Activated naive CD8-positive, alpha-beta T cell treated with anti-CD3 and anti-CD28 coated beads, Interleukin-2, amount 50 U/mL, for 24 hours (primary cell): ENCODE results near the gene TARM1.

Experiments
- ATAC-seq: fragments of 150-1000 bp; cut with Tn5 transposase; one replicate; pipeline ENCODE4 v1.10.0; 2021
- DNase-seq: peaks from one replicate; pipeline ENCODE4 v3.0.0; 2021
- H3K27ac Mint-ChIP-seq: one replicate; pipeline ENCODE4 v1.8.0; 2021; ENCODE audit warnings: mild to moderate bottlenecking, mixed read lengths
- H3K27me3 Mint-ChIP-seq: one replicate; pipeline ENCODE4 v1.8.0; 2021; ENCODE audit warnings: mixed read lengths
- H3K36me3 Mint-ChIP-seq: one replicate; pipeline ENCODE4 v1.8.0; 2021; ENCODE audit warnings: low read depth, mixed read lengths
- H3K4me1 Mint-ChIP-seq: one replicate; pipeline ENCODE4 v1.8.0; 2021; ENCODE audit warnings: mixed read lengths
- H3K4me3 Mint-ChIP-seq: one replicate; pipeline ENCODE4 v1.8.0; 2021; ENCODE audit warnings: mild to moderate bottlenecking, moderate library complexity, mixed read lengths
- H3K9me3 Mint-ChIP-seq: one replicate; pipeline ENCODE4 v1.8.0; 2021; ENCODE audit warnings: mixed read lengths

Gene TARM1

DNA sequence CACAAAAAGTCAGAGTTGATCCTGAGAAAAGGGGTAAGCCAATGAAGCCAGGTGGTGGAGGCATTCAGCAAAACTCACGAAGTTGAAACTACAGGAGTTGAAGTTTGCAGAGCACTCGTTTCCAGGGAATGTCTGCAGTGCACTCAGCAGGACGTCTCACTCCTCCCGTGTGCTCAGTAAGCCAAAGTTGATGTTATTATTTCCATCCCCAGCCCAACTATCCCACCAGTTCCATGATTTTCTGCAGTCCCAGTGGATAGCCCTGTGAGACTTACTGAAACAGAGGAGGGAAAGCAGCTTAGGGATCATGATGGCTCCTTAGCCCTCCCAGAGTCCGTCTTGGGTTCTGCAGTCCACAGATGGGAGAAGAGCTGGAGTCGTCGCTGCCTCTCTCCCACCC, at the start of gene TARM1:
TSS of gene TARM1 (minus strand) at position 334 of the 400 bp plus-strand sequence. CDS start at position 309, 25 bp downstream.
- no peak for ATAC-seq
- no peak for DNase-seq
- peaks cover 7% of the 10 kb centered on the region for H3K9me3 Mint-ChIP-seq
- H3K27me3 Mint-ChIP-seq: peaks cover 4% of the 10 kb centered on the region
- H3K4me1 Mint-ChIP-seq: no peaks in the 10 kb centered on the region
- H3K36me3 Mint-ChIP-seq: no peaks in the 10 kb centered on the region
- H3K27ac Mint-ChIP-seq: no peak within 1 kb of the TSS
- H3K4me3 Mint-ChIP-seq: no peak within 1 kb of the TSS

DNA sequence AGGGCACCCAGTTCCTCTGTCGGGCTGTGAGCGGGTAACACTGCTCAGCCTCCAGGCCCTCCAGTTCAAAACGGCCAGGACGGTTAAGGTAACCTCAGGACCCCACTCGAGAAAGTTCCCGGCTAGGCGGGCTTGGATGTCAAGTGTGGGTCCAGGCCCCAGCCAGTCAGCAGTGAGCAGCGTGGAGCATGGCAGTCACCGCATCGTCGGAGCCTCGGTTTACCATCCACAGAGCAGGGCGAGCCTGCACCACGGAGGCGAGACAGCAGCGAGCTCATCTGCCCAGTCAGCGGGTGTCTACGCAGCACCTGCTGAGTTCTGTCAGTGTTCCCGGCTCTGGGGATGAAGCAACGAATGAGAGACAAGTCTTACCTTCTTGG, 48.4 kb upstream of the TARM1 start:
- no peaks in the 10 kb centered on the region for H3K4me1 Mint-ChIP-seq
- H3K9me3 Mint-ChIP-seq: no peaks in the 10 kb centered on the region
- no peaks in the 10 kb centered on the region for H3K27me3 Mint-ChIP-seq
- H3K36me3 Mint-ChIP-seq: peaks cover 9% of the 10 kb centered on the region
- ATAC-seq (no peak), DNase-seq (no peak)
- no peak overlapping the region for H3K4me3 Mint-ChIP-seq
- no peak overlapping the region for H3K27ac Mint-ChIP-seq

DNA sequence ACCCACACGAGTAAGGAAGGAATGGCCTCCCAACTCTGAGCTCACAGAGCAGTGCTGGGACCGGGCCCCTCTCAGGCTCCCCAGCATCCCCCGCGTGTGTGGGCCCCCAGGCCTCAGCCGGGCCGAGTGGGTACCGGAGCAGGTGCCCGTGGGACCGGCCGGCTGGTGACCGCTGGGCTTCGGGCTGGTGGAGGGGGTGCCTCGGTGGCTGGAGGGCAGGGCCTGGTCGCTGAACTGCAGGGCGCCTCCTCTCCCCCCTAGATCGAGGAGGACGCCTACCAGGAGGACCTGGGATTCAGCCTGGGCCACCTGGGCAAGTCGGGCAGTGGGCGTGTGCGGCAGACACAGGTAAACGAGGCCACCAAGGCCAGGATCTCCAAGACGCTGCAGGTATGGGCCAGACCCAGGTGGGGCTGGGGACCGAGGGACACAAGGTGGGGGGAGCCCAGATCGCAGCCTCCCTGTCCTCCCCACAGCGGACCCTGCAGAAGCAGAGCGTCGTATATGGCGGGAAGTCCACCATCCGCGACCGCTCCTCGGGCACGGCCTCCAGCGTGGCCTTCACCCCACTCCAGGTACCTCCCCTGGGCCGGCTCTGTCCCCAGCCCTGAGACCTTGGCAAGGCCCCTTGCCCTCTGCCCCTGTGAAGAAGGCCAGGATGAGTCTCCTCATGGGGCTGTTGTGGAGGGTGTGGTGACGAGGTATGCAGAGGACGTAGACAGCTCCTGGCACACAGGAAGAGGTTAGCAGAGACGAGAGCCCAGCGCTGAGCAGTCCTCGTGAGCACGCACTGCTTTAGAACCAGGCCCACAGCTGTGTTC, 47.8 kb upstream of the TARM1 start:
- Mint-ChIP-seq H3K9me3 (no peaks in the 10 kb centered on the region), H3K27ac (no peak overlapping the region), H3K36me3 (peaks cover 11% of the 10 kb centered on the region), H3K27me3 (no peaks in the 10 kb centered on the region), H3K4me3 (no peak overlapping the region), H3K4me1 (no peaks in the 10 kb centered on the region)
- DNase-seq (no peak), ATAC-seq (no peak)

DNA sequence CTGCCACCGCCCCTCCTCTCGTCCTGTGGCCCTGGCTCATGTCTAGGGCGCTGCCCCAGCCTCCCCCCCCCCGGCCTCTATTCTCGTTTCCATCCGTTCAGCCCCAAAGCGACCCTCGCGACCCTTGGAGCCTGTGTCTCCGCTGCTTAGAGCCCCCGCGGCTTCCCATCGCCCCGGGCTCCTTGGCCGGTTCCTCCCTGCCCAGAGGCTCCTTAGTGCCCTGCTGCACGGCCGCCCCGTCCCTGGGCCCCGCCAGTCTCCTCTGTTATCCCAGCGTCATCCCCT, 47.2 kb upstream of the TARM1 start:
- Mint-ChIP-seq H3K9me3 (no peaks in the 10 kb centered on the region), H3K4me1 (no peaks in the 10 kb centered on the region), H3K27me3 (no peaks in the 10 kb centered on the region), H3K27ac (no peak overlapping the region), H3K4me3 (no peak overlapping the region), H3K36me3 (peaks cover 13% of the 10 kb centered on the region)
- ATAC-seq (no peak), DNase-seq (no peak)

DNA sequence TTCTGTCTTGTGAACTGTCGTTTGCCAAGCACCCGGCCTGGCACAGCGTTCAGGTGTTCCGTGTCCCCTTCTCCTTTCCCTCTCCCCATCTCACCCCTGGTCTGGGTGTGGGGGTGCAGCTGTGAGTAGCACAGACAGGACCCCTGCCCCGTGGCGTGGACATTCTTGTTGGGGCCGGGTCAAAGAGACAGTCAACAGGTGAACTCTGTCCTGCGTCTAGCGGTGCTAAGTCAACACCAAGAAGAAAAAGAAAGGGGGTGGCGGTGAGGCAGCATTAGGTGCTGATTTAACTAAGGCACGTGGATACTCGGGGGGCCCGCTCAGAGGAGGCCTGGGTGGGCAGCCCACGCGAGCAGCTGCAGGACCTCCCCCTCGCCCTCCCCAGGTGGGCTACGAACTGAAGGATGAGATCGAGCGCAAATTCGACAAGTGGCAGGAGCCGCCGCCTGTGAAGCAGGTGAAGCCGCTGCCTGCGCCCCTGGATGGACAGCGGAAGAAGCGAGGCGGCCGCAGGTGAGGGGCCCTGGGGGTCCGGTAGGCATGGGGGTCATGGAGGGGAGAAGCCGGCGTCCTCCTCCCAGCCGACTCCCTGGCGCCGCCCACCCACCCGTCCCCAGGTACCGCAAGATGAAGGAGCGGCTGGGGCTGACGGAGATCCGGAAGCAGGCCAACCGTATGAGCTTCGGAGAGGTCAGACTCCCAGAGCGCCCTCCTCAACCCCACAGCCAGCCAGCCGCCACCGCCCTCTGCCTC, 46.7 kb upstream of the TARM1 start:
- Mint-ChIP-seq H3K27ac (no peak overlapping the region), H3K4me1 (no peaks in the 10 kb centered on the region), H3K9me3 (no peaks in the 10 kb centered on the region), H3K27me3 (no peaks in the 10 kb centered on the region), H3K36me3 (peaks cover 17% of the 10 kb centered on the region), H3K4me3 (no peak overlapping the region)
- ATAC-seq (no peak), DNase-seq (no peak)

DNA sequence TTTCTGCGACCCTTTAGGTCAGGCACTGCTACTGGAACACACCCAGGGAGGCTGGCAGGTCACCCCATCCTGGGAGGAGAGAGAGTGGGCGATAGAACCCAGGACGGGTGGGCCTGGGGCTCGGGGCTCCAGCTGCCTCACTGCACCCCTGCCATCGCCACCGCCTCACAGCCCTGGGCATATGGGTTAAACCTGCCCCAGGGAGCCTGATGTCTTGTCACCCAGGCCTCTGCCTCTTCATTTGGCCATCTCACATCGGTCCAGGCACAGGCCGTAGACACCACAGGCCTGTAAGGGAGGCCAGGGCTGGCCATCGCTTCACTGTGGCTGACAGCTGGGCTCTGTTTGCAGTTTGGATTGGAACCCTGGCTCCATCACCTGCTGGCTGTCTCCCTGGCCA, 44.5 kb upstream of the TARM1 start:
- H3K4me3 Mint-ChIP-seq: no peak overlapping the region
- ATAC-seq (no peak), DNase-seq (no peak)
- no peaks in the 10 kb centered on the region for H3K27me3 Mint-ChIP-seq
- H3K36me3 Mint-ChIP-seq: peaks cover 20% of the 10 kb centered on the region
- no peaks in the 10 kb centered on the region for H3K4me1 Mint-ChIP-seq
- no peaks in the 10 kb centered on the region for H3K9me3 Mint-ChIP-seq
- no peak overlapping the region for H3K27ac Mint-ChIP-seq

DNA sequence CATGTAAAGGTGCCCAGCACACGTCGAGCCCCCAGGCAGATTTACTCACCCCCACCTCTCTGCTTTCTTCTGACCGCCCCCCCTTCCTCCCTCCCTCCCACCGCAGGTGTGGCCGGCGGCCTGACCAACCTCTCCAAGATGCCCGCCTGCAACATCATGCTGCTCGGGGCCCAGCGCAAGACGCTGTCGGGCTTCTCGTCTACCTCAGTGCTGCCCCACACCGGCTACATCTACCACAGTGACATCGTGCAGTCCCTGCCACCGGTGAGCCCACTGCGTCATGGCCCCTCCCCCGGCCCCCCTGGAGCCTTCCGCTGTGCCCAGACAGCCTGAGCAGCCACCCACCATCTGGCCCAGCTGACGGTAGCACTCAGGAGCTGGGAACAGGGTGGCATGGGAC, 43.2 kb upstream of the TARM1 start:
- no peak for DNase-seq
- Mint-ChIP-seq H3K4me3 (no peak overlapping the region), H3K4me1 (no peaks in the 10 kb centered on the region), H3K27me3 (no peaks in the 10 kb centered on the region), H3K9me3 (no peaks in the 10 kb centered on the region), H3K36me3 (peaks cover 28% of the 10 kb centered on the region), H3K27ac (no peak overlapping the region)
- no peak for ATAC-seq

DNA sequence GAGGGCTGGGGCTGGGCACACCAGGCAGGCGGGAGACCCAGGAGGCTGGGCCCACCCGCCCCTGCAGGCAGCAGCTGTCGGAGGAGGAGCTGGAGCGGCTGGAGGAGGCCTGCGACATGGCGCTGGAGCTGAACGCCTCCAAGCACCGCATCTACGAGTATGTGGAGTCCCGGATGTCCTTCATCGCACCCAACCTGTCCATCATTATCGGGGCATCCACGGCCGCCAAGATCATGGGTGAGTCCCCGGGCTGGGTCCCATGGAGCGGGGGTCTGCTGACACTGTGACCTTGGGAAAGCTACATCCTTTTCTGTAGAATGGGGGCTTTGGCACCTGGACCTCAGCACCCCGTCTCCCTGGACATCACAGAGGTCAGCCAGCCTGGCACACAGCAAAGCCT, 42.5 kb upstream of the TARM1 start:
- Mint-ChIP-seq H3K4me1 (no peaks in the 10 kb centered on the region), H3K27ac (no peak overlapping the region), H3K27me3 (no peaks in the 10 kb centered on the region), H3K9me3 (no peaks in the 10 kb centered on the region), H3K4me3 (no peak overlapping the region), H3K36me3 (peaks cover 28% of the 10 kb centered on the region)
- ATAC-seq (no peak), DNase-seq (no peak)

DNA sequence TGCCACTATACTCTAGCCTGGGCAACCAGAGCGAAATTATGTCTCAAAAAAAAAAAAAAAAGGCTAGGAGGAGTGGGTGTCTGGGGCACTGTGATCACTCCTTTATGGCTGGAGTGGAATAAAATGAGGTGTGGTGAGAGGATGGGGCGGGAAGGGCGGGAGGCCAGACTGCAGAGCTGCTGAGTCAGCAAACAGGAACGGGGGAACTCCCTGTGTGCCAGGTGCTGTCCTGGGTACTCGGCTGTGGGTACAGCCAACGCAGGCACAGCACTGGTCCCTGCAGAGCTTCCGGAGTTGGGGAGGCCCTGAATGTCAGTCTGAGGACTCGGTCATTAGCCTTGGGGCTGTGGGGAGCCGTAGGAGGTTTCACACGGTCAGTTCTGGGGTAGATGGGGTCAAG, 40.1 kb upstream of the TARM1 start:
- no peak overlapping the region for H3K27ac Mint-ChIP-seq
- peaks cover 11% of the 10 kb centered on the region for H3K4me1 Mint-ChIP-seq
- DNase-seq: no peak
- no peak for ATAC-seq
- H3K4me3 Mint-ChIP-seq: no peak overlapping the region
- H3K36me3 Mint-ChIP-seq: peaks cover 19% of the 10 kb centered on the region
- no peaks in the 10 kb centered on the region for H3K27me3 Mint-ChIP-seq
- H3K9me3 Mint-ChIP-seq: no peaks in the 10 kb centered on the region

DNA sequence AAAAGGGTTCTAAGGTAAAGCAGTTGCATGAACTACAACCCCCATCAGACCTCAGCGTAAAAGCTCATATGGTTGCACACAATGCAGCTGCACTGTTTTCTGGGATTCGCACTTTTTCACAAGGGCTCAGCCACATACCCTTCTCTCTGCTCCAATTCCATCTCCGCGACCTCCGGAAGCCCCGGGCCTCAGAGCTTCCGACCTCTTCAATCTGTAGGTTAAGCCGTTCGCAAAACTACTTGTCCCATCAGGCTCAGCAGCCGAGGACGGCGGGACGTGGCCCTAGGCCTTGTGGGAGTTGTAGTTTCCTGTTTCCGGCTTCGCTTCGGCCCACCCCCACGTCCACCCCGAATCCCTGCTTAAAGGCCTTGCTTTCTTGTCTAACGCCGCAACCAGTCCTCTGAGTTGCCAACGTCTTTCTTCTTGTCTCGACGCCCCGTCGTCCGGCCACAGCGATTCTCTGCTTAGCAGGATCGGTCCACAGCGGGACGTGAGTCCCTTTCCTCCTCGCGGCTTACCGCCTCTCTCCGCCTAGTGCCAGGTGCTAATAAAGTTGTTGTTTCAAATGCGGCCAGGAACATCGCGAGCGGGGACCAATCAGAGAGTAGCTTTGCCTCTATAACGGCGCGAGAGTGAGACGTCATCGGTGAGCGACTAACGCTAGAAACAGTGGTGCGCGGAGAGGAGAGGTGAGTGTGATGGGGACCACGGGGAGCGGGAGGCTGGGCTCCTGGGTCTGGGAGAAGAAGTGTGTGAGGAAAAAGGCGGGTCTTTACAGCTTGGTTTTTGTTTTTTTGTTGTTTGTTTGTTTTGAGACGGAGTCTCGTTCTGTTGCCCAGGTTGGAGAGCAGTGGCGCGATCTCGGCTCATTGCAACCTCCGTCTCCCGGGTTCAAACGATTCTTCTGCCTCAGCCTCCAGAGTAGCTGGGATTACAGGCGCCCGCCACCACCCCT, 34.2 kb upstream of the TARM1 start, which contains the start of the genes PRPF31 and TFPT:
TSS of gene PRPF31 (plus strand) at position 646 of the 955 bp plus-strand sequence. CDS start 2,525 bp downstream, outside the sequence.
TSS of gene TFPT (minus strand) at position 549 of the 955 bp plus-strand sequence. CDS start at position 161, 388 bp downstream.
- ATAC-seq: peak; percentile 93
- H3K27me3 Mint-ChIP-seq: peaks cover 3% of the 10 kb centered on the region
- H3K4me3 Mint-ChIP-seq: peak within 1 kb of the TSS; percentile 98
- no peaks in the 10 kb centered on the region for H3K9me3 Mint-ChIP-seq
- DNase-seq: peak; percentile 97
- H3K36me3 Mint-ChIP-seq: peaks cover 30% of the 10 kb centered on the region
- peaks cover 35% of the 10 kb centered on the region for H3K4me1 Mint-ChIP-seq
- peak within 1 kb of the TSS; percentile 99 for H3K27ac Mint-ChIP-seq

DNA sequence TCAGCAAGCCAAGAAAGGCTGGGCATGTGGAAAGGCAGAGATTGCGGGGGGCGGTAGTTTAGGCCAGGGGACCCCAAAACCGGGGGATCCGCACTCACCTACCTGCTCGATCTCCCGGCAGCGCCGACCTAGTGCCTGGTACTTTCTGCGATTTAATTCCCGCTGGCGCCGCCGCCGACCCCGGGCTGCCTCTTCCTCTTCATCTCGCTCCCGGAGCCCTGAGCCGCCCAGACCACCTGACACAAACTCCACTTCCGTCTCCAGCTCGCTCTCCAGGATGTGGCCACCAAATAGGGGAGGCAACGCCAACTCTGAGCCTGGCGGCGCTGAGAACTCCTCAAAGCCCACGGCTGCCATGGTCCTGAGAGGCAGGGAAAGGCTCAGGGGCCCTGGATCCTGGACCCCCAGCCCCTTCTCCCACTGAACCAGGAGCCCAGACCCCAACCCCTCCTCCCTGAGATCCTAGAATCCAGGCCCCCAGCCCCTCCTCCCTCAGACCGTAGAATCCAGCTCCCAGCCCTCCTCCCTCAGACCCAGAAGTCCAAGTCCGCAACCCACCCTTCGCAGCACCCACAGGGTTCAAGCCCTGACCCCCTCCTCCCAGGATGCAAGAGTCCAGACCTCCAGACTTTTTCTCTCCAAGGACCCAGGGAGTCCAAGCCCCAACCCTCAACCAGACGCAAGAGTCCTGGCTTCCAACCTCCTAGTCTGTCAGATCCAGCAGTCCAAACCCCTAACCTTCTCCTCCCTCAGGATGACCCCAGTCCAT, 33.4 kb upstream of the TARM1 start:
- Mint-ChIP-seq H3K4me3 (peak overlapping the region; percentile 98), H3K9me3 (no peaks in the 10 kb centered on the region), H3K4me1 (peaks cover 35% of the 10 kb centered on the region), H3K36me3 (peaks cover 27% of the 10 kb centered on the region), H3K27ac (peak overlapping the region; percentile 99), H3K27me3 (peaks cover 3% of the 10 kb centered on the region)
- ATAC-seq (peak; percentile 51), DNase-seq (peak; percentile 64)

DNA sequence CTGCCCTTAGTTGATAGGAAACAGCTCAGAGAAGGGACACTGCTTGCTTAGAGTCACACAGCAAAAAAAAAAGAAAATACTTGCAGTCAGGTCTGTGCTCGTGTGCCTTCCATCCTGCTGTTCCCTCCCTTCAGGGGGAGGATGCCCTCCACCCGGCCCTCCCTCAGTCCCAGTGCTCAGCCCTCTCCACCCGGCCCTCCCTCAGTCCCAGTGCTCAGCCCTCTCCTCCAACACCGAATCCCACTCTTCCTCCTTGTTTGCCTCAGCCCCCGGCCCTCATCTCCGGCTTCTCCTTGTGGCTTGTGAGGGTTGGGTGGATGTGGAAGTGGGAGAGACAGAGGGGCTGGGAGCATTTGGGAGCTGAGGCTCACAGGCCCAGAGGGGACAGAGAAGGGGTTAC, 28.5 kb upstream of the TARM1 start:
- ATAC-seq (peak; percentile 55), DNase-seq (no peak)
- Mint-ChIP-seq H3K27me3 (no peaks in the 10 kb centered on the region), H3K36me3 (peaks cover 37% of the 10 kb centered on the region), H3K27ac (no peak overlapping the region), H3K4me3 (no peak overlapping the region), H3K4me1 (peaks cover 17% of the 10 kb centered on the region), H3K9me3 (no peaks in the 10 kb centered on the region)

DNA sequence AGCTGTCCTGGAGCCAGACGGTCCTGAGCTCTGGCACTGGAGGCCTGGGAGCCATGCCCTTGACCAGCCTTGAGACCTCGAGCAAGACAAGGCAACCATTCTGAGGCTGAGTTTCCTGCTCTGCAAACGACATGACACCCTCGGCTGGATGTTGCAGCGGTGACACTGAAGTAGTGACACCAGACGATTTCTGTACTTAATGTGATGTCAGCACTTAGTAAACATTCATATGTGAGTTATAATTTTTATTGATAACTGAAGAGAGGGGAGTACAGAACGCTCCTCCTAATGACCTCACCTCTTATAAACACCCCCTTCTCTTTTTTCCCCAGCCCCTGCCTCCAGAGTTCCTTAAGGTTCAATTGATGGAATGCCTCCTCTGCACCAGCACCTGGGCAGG, 27.3 kb upstream of the TARM1 start:
- Mint-ChIP-seq H3K27ac (no peak overlapping the region), H3K9me3 (no peaks in the 10 kb centered on the region), H3K4me1 (peaks cover 11% of the 10 kb centered on the region), H3K4me3 (no peak overlapping the region), H3K27me3 (no peaks in the 10 kb centered on the region), H3K36me3 (peaks cover 36% of the 10 kb centered on the region)
- ATAC-seq (no peak), DNase-seq (no peak)
